Measurements from ENCODE around the gene NUDT16L1.

The NUDT16L1 gene

DNA sequence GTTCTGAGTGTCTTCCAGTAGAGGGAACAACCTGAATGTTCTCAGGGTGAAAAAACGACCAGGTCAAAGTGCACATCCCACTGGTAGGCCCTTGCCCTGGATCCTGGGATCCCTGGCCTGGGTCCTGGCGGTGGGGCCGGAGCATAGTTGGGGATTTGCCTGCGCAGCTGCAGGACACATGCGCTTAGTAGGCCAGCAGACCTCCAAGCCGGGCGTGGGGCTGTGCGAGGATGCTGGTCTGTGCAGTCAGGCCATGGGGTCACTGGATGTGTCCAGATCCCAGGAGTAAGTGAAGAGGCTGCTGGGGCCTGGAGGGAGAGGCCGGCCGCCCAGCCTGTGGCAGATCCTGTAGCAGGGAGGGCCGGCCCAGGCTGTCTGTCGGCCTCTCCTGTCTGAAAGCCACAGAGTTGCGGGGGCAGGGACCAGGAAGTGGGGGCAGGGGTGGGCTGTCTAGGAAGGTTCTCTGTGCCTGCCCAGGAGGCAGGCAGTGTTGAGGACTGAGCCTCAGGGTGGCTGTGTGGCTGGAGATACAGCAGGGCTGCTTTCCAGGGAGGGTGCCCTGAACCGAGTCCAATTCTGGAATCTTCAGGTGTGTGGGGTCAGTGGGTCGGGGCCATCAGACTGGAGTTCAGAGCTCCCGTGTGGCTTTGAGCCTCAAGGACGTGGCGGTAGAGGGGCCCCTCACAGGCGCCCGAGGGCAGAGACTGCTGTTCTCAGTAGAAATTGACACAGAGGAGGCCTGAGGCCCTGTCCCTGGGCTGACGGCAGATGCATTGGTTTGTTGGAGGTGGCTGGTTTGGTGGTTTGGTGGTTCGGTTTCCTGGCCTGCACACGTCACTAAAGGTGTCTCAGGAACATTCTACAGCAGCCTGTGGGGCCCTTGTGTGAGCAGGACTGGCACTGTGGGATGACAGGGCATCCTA, 17.2 kb upstream of the NUDT16L1 start:
- ATAC-seq = no peak
- no peak for TF ChIP-seq RARB (CRISPR knock-in tag; IDR thresholded peaks at IDR 0.05)
- TF ChIP-seq, protein P1, sequence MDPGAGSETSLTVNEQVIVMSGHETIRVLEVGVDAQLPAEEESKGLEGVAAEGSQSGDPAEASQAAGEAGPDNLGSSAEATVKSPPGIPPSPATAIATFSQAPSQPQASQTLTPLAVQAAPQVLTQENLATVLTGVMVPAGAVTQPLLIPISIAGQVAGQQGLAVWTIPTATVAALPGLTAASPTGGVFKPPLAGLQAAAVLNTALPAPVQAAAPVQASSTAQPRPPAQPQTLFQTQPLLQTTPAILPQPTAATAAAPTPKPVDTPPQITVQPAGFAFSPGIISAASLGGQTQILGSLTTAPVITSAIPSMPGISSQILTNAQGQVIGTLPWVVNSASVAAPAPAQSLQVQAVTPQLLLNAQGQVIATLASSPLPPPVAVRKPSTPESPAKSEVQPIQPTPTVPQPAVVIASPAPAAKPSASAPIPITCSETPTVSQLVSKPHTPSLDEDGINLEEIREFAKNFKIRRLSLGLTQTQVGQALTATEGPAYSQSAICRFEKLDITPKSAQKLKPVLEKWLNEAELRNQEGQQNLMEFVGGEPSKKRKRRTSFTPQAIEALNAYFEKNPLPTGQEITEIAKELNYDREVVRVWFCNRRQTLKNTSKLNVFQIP (CRISPR knock-in tag; IDR thresholded peaks at IDR 0.05; ENCODE audit: borderline replicate concordance, low read depth) = no peak
- TF ChIP-seq, protein P2, sequence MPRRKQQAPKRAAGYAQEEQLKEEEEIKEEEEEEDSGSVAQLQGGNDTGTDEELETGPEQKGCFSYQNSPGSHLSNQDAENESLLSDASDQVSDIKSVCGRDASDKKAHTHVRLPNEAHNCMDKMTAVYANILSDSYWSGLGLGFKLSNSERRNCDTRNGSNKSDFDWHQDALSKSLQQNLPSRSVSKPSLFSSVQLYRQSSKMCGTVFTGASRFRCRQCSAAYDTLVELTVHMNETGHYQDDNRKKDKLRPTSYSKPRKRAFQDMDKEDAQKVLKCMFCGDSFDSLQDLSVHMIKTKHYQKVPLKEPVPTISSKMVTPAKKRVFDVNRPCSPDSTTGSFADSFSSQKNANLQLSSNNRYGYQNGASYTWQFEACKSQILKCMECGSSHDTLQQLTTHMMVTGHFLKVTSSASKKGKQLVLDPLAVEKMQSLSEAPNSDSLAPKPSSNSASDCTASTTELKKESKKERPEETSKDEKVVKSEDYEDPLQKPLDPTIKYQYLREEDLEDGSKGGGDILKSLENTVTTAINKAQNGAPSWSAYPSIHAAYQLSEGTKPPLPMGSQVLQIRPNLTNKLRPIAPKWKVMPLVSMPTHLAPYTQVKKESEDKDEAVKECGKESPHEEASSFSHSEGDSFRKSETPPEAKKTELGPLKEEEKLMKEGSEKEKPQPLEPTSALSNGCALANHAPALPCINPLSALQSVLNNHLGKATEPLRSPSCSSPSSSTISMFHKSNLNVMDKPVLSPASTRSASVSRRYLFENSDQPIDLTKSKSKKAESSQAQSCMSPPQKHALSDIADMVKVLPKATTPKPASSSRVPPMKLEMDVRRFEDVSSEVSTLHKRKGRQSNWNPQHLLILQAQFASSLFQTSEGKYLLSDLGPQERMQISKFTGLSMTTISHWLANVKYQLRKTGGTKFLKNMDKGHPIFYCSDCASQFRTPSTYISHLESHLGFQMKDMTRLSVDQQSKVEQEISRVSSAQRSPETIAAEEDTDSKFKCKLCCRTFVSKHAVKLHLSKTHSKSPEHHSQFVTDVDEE (CRISPR knock-in tag; IDR thresholded peaks at IDR 0.05) = no peak

DNA sequence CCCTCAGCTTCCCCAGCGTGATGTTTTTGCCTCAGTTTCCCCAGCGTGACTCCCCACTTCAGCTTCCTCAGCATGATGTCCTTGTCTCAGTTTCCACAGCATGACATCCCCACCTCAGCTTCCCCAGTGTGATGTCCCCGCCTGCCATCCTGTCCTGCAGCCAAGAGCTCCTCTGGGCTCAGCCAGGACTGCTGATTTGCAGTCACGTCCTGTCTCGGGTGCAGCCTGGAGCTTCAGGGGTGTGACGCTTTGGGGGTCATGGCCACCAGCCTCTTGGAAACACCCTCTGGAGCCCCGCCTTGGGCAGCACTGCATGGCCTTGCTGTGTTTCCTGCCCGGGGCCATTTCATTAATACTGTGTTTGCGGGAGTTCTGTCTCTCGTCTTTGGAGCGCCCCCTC, 16.5 kb upstream of the NUDT16L1 start:
- no peak for ATAC-seq
- TF ChIP-seq ZFP30 (CRISPR knock-in tag; IDR thresholded peaks at IDR 0.05) (no peak), ZNF565 (CRISPR knock-in tag; conservative IDR thresholded peaks at IDR 0.05; ENCODE audit: low read depth) (no peak), TCF4 (CRISPR knock-in tag; IDR thresholded peaks at IDR 0.05; ENCODE audit: borderline replicate concordance) (no peak), ZC3H10 (CRISPR knock-in tag; IDR thresholded peaks at IDR 0.05) (no peak), OSR1 (CRISPR knock-in tag; IDR thresholded peaks at IDR 0.05) (no peak), BACH2 (CRISPR knock-in tag; IDR thresholded peaks at IDR 0.05; ENCODE audit: borderline replicate concordance) (no peak), ESRRG (CRISPR knock-in tag; IDR thresholded peaks at IDR 0.05) (no peak), ZNF70 (CRISPR knock-in tag; IDR thresholded peaks at IDR 0.05) (no peak), CSDC2 (CRISPR knock-in tag; IDR thresholded peaks at IDR 0.05) (no peak), PPARA (CRISPR knock-in tag; IDR thresholded peaks at IDR 0.05; ENCODE audit: borderline replicate concordance) (no peak)
- TF ChIP-seq, protein P3, sequence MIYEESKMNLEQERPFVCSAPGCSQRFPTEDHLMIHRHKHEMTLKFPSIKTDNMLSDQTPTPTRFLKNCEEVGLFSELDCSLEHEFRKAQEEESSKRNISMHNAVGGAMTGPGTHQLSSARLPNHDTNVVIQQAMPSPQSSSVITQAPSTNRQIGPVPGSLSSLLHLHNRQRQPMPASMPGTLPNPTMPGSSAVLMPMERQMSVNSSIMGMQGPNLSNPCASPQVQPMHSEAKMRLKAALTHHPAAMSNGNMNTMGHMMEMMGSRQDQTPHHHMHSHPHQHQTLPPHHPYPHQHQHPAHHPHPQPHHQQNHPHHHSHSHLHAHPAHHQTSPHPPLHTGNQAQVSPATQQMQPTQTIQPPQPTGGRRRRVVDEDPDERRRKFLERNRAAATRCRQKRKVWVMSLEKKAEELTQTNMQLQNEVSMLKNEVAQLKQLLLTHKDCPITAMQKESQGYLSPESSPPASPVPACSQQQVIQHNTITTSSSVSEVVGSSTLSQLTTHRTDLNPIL (CRISPR knock-in tag; IDR thresholded peaks at IDR 0.05; ENCODE audit: low read depth) = no peak
- TF ChIP-seq, protein P4, sequence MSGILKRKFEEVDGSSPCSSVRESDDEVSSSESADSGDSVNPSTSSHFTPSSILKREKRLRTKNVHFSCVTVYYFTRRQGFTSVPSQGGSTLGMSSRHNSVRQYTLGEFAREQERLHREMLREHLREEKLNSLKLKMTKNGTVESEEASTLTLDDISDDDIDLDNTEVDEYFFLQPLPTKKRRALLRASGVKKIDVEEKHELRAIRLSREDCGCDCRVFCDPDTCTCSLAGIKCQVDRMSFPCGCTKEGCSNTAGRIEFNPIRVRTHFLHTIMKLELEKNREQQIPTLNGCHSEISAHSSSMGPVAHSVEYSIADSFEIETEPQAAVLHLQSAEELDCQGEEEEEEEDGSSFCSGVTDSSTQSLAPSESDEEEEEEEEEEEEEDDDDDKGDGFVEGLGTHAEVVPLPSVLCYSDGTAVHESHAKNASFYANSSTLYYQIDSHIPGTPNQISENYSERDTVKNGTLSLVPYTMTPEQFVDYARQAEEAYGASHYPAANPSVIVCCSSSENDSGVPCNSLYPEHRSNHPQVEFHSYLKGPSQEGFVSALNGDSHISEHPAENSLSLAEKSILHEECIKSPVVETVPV (CRISPR knock-in tag; IDR thresholded peaks at IDR 0.05) = no peak

DNA sequence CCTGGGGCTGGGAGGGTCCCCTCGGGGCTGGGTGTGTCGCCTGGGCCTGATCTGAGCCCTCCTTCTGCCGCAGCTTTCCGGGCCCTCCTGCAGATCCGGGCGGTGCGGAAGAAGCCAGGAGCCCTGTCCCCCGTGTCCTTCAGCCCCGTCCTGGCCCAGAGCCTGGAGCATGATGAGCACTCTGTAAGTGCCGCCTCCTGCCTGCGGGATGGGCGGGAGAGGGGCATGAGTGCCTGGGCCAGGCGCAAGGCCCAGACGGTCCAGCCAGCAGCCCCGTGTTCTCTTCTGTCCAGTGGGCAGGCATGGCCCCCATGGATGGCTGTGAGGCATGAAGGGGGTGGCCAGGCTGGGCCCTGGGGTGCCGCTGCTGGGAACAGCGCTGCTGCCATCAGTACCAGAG, 16.0 kb upstream of the NUDT16L1 start:
- ATAC-seq = no peak
- no peak for TF ChIP-seq BACH2 (CRISPR knock-in tag; IDR thresholded peaks at IDR 0.05; ENCODE audit: borderline replicate concordance)

DNA sequence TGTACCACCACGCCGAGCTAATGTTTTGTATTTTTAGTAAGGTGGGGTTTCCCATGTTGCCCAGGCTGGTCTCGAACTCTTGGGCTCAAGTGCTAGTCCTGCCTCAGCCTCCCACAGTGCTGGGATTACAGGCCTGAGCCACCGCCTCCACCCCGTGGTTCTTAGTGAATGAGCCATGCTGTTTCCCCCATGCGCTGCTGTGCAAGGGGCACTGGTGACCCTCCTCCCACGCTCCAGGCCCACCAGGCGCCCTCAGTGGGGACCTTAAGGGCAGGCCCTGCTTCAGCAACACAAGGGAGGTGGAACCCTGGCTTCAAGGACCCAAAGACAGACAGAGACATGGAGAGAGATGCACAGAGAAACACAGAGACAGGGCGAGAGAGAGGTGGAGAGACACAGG, 15.4 kb upstream of the NUDT16L1 start:
- ATAC-seq = no peak
- TF ChIP-seq, protein P3 (CRISPR knock-in tag; IDR thresholded peaks at IDR 0.05; ENCODE audit: low read depth) = no peak
- TF ChIP-seq ISL1 (CRISPR knock-in tag; IDR thresholded peaks at IDR 0.05) = no peak
- TF ChIP-seq ZNF8 (CRISPR knock-in tag; IDR thresholded peaks at IDR 0.05) = no peak
- TF ChIP-seq ZC3H10 (CRISPR knock-in tag; IDR thresholded peaks at IDR 0.05) = no peak
- TF ChIP-seq OSR1 (CRISPR knock-in tag; IDR thresholded peaks at IDR 0.05) = no peak
- TF ChIP-seq, protein P1 (CRISPR knock-in tag; IDR thresholded peaks at IDR 0.05; ENCODE audit: borderline replicate concordance, low read depth) = no peak
- no peak for TF ChIP-seq TOX (CRISPR knock-in tag; IDR thresholded peaks at IDR 0.05; ENCODE audit: borderline replicate concordance)
- TF ChIP-seq, protein P2 (CRISPR knock-in tag; IDR thresholded peaks at IDR 0.05) = no peak
- no peak for TF ChIP-seq ZNF70 (CRISPR knock-in tag; IDR thresholded peaks at IDR 0.05)
- no peak for TF ChIP-seq ZNF565 (CRISPR knock-in tag; conservative IDR thresholded peaks at IDR 0.05; ENCODE audit: low read depth)
- TF ChIP-seq, protein P5, sequence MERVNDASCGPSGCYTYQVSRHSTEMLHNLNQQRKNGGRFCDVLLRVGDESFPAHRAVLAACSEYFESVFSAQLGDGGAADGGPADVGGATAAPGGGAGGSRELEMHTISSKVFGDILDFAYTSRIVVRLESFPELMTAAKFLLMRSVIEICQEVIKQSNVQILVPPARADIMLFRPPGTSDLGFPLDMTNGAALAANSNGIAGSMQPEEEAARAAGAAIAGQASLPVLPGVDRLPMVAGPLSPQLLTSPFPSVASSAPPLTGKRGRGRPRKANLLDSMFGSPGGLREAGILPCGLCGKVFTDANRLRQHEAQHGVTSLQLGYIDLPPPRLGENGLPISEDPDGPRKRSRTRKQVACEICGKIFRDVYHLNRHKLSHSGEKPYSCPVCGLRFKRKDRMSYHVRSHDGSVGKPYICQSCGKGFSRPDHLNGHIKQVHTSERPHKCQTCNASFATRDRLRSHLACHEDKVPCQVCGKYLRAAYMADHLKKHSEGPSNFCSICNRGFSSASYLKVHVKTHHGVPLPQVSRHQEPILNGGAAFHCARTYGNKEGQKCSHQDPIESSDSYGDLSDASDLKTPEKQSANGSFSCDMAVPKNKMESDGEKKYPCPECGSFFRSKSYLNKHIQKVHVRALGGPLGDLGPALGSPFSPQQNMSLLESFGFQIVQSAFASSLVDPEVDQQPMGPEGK (CRISPR knock-in tag; IDR thresholded peaks at IDR 0.05; ENCODE audit: borderline replicate concordance) = no peak

Data from SK-N-SH treated with all-trans-retinoic acid at 6 μM for 48 hours (cell line).